Suppressor macrophage treated with lipopolysaccharide for 4 hours (primary cell): Measurements from ENCODE around the gene DNAH10.

Source experiments
- DNase-seq: peaks from one replicate; pipeline ENCODE4 v3.0.0-alpha.2; 2020

Gene DNAH10

DNA sequence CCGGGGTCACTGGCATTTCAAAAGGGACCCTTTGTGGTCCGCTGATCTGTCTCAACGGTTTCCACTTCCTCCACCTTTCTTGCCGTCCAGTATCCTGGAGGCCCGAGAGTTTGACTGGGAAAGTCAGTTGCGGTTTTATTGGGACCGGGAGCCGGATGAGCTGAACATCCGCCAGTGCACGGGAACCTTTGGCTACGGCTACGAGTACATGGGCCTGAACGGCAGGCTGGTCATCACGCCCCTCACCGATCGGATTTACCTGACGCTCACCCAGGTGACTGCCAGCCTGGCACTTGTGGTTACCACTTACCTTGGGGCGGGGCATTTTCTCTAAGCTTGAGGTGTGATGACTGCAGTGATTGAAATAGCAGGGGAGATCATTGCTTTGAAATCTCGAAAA, 83.8 kb downstream of the DNAH10 start:
- no peak for DNase-seq

DNA sequence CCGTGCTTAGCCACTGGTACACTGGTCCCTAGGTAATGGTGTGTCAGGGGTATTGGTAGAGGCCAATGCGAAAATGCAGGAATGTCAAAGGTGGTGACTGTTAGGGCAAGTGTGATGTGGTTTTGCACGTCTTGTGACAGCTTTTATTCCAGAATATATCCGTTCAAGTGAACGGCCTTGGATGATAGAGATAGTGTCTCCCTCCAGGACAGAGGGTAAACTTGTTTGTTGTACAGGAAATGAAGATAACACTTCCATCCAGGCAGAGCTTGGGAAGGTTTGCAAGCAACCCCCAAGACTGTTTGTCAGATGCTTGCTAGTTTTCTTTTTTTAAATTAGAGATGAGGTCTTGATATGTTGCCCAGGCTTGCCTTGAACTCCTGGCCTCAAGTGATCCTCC, 84.2 kb downstream of the DNAH10 start:
- DNase-seq = no peak

DNA sequence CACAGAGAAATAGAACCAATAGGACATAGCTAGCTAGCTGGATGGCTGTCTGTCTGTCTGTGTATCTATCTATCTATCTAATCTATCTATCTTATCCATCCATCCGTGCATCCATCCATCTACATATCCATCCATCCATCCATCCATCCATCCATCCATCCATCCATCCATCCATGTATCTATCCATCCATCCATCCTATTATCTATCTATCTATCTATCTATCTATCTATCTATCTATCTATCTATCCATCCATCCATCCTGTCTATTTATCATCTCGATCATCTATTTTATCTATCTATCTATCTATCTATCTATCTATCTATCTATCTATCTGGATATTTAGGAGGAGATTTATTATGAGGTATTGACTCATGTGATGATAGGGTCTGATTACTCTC, 84.9 kb downstream of the DNAH10 start:
- DNase-seq = no peak

DNA sequence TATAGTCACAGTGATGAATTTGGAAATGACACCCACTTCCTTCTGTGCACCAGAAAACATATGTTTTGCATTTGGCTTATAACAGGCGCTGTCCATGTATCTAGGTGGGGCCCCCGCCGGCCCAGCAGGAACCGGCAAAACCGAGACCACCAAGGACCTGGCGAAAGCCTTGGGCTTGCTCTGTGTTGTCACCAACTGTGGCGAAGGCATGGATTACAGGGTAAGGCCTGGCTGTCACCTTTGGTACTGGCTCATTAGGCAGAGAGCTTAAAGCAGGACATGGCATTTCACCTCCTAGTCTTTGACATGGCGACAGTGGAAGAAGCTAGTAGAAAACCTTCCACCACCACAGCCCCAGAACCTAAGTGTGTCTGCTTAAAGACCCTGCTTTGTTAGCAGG, 85.8 kb downstream of the DNAH10 start:
- DNase-seq = no peak

DNA sequence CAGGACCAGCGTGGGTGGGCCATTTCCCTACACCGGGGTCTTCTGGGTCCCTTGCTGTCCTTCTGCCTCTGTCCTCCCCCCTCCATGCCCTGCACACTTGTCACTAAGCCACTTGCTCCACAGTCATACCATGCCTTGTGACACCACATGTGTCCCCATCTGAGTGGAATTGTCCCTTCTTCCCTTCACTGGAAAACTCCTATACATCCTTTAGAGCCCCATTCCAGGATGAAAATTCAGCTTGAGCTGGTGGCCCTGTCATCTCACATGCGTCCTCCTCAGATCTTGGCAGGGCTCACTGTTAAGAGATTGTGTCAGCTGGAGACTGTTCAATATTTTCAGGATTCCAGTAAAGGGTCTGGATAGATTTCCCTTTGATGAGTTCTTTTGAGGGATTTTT, 87.4 kb downstream of the DNAH10 start:
- DNase-seq = no peak

DNA sequence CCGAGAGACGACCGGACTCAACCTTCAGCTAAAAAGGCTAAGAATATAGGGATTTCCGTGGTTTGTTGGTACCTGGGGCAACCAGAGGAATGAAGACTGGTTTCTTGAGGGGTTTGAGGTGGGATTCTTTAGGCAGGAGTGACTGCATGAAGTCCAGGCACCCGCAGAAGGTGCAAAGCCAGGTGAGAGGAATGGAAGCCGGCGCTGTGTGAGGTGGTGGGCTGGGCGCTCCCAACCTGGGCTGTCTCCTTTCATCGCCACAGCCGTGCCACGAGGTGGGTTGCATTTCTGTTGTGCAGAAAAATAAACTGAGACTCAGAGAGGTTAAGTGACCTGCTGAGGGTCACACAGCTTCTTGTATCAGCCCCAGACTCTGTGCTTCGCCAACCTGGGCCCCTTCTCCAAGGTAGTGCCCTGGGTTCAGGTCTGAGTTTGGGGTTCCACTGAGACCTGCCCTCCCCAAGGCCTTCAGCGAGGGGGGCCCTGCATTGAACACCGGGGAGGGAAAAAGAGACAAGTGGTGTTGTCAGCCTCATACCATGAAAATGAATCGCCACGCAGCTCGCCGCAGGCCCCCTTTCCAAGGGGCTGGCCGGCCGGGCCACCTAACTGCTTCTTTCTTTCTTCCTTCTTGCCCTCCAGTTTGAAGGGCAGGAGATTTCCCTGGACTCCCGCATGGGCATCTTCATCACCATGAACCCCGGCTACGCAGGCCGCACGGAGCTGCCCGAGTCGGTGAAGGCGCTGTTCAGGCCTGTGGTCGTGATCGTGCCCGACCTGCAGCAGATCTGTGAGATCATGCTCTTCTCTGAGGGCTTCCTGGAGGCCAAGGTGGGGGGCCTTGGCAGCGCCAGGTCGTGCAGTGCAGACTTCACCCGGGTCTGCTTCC, 88.4 kb downstream of the DNAH10 start:
- no peak for DNase-seq

DNA sequence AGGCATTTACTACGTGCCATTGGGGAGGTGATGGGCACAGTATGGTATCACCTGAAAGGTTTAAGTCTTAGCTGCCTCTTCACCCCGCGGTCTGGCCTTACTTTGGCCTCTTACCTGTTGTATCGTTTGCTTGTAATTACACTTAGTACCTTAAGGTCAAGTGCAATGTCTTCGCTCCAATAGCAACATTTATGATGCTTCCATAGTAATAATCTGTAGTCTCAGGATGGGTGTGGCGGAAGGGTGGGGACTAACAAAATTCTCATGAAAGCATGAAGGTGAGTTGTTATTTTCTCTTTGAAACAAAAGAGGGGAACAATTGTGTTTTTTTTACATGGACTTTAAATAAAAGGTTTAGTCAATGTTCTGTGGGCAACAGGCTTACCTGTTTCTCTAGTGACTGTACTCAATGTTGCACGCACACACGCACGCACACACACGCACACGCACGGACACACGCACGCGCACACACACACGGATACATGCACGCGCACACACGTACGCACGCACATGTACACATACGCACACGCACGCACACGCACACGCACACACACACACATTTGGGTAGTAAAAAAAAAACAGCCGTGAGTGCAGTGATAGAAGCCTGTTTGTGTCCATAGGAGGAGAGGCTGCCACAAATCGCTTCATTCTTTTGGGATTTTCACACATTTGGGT, 91.4 kb downstream of the DNAH10 start:
- no peak for DNase-seq

DNA sequence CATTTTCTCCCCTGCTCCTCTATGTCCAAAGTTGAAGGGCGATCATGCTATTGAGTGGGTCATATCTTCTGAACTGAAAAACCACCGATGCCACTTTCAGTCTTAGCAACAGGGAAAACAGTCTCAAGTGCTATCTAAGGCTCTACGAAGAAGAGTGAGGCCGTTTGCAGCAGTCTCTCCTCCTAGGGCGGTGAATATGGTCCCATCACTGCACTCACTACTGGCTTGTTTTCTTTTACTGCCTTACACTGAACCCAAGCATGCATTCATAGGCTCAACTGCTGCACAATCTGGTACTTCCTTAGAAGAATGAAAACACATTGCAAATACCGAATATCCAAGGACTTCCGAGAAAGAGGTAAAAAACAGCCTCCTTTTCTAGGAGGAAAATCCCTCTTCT, 92.1 kb downstream of the DNAH10 start:
- DNase-seq = no peak

DNA sequence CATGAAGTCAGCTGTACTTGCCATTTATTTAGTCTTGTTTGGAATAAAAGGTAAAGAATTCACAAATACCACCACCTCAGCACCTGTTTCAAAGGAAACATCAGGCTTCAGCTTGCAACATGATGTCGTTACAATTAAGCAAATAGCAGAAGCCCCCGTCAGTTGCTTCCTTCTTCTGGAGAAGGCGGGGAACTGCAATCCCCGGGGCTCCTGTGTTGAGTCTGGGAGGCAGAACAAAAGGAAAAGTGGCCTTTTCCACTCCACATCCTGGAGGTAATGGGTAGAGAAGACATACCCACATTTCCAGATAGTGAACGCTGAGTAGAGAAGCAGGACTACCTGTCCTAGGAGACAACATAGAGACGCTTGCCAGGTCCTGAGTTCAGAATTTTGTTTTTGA, 92.8 kb downstream of the DNAH10 start:
- no peak for DNase-seq

DNA sequence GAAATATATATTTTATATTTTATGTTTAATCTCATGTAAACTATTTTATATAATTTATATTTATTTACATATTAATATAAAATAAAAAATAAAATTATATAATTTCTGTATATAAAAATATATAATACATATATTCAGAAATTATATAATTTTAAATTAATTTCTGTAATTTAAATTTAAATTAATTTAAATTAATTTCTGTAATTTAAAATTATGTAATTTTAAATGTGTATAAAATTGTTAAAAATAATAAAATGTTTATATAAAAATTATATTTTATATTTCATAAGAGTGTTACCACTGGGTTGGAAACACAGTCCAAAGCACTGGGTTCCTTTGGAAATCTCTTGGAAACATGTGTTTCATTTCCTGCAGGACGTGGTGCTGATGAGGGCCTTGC, 94.6 kb downstream of the DNAH10 start:
- DNase-seq = no peak

DNA sequence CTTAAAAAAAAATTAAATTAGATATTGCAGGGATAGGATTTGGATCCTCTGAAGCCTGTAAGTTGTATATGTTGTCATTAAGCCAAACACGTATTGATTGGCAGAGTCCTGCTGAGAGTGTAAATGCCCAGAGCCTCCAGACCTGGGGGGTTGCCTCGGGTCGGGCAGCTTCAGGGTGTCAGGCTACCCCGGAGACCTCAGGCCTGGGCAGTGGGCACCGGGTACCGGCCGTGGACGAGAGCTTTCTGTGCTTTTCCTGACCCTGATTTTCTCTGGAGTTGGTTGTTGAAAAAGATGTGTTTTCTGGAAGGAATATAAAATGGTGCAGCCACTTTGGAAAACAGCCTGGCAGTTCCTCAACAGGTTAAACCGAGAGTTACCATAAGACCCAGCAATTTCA, 96.1 kb downstream of the DNAH10 start:
- no peak for DNase-seq

DNA sequence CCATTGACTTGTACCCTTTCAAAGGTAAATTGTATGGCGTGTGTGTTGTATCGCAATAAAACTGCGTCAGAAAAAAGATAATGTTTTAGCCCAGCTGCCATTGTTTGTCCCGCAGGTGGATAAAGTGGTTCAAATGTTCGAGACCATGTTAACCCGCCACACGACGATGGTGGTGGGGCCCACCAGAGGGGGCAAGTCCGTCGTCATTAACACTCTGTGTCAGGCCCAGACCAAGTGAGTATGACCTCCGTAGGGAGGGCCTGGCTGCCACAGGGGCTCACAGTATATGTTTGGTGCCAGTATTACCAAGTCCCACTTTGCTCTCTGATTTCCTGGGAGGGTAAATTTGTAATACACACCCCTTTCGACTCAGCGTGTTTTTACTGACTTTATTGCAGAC, 96.9 kb downstream of the DNAH10 start:
- no peak for DNase-seq

DNA sequence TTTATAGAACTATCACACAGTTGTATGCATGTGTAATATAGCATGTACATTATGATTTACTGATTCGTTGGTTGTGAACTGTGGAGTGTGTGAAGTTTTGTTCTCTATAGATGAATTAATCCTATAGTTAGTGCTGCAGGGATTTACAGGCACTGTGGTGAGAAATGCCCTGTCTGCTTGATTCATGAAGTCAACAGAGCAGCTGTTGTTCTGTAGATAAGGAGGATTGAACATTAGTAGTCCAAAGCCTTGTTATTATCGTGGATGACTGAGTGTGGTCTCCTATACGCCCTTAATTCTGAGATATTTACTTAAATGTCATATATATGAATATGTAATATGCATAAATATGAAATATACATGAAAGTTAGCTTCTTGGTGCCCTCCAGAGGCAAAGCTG, 98.3 kb downstream of the DNAH10 start:
- DNase-seq = no peak

DNA sequence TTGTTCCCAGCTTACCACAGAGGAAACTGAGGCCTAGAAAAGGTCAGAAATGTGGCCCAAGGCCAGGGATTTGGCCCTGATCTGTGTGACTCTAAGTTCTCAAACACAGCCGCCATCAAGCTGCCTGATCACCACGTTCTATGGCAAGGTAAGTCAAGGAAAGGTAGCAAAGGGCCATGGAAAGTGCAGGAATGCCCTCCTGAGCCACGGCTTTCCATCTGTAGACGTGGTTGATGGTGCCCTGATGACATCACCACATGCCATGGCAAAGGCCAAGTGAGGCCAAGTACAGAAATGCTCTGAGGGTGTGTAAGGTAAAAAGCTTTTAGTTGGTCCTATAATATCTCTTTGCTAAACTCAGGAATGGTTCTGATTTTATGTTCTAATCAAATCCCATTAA, 99.3 kb downstream of the DNAH10 start:
- no peak for DNase-seq

DNA sequence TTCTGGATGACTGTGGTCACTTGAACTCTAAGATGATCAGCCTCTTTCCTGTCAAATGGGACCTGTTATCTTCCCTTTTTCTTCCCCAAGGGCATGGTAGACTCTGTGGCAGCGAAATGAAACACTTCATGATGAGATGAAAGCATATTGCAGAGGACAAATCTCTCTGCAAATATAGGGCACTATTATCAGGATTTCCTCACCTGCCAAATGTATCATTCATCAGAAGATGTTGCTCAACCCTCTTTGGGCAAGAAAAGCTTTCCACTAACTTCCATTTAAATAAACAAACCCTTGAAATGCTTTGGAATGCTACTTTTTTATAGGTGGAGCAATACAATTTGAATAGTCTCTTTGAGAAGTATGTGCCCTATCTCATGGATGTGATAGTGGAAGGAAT, 105.0 kb downstream of the DNAH10 start:
- DNase-seq = no peak

DNA sequence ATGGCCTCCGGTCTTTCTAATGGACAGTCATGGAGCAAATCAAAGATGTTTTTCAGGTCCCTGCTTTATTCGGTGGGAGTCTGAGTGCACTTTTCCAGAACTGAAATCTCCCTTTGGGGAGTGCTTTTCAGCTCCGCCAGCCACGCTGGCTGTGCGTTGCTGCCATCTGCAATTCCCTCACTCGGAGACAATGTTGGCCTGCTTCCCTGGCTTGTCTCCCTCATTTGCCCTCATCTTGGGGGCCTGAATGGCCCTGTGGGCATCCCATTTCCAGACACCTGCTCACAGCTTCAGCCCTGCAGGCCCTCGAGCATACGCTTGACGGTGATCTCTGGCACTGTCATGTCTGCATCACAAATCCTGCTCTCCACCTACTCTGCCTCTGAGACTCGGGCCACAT, 106.7 kb downstream of the DNAH10 start:
- DNase-seq = no peak

DNA sequence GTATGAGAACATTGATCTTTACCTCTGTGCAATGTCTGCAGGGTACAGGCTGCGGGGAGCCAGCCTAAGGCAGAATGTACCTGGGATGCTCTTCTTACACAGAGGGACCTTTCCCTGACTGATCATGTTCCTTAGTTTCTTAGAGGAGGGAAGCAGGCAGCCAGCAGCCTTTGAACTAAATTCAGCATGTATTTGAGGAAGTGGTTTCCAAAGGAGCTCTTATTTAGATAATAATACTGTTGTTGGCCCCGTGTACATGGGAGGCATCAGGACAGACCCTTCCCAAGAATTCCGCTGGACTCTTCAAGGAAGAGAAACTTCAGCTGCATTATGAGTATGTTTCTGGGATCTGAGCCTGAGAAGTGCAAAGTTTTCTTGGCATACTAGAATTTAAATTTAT, 111.7 kb downstream of the DNAH10 start:
- no peak for DNase-seq

DNA sequence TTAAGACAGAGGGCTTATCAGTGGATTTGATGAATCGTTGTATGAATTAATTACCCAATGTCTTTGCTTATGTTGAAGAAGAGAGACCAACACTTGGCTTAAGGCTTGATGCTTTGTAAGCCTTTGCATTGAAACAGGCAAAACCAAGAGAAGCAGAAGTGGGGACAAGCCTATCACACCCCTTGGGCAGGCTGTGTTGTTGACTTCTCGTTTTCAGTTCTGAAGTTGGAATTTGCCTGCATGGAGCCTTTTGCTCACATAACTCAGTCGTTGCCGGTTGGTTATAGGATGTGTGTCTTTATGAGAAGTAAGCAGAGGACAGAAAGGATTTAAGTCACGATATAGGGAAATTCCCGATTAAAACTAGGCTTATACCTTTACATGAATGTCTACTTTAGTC, 115.9 kb downstream of the DNAH10 start:
- DNase-seq = peak; percentile 20

DNA sequence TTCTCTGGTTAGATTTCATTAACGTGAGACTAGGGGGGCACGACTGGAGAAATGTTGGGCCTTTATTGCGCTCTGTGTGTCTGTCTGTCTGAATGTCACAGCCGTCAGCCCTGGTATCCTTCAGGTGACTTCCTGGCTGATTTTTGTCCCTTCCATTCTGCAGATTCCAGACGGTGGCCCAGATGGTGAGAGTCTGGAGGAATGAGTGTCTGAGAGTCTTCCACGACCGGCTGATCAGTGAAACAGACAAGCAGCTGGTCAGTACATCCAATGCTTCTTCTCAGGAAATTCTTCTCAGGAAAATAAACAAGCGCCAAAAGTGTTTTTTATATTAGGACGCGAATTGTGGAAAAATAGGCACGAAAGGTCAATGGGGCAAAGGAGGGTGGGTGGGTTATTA, 117.0 kb downstream of the DNAH10 start:
- DNase-seq = no peak

DNA sequence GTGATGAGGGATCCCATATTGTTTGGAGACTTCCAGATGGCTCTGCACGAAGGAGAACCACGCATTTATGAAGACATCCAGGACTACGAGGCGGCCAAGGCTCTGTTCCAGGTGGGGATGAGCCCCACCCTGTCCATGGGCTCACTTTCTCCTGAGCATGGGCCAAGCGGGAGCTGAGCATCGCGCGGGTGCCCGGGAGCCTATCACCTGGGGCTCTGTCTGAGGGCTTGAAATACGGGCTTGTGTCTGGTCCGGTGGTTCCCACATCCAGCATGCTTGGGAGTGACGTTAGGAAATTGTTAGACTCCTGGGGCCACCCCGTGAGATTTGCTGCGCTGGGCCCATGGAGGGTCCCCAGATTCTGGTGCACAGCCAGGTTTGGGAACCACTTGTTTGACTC, 117.6 kb downstream of the DNAH10 start:
- no peak for DNase-seq

DNA sequence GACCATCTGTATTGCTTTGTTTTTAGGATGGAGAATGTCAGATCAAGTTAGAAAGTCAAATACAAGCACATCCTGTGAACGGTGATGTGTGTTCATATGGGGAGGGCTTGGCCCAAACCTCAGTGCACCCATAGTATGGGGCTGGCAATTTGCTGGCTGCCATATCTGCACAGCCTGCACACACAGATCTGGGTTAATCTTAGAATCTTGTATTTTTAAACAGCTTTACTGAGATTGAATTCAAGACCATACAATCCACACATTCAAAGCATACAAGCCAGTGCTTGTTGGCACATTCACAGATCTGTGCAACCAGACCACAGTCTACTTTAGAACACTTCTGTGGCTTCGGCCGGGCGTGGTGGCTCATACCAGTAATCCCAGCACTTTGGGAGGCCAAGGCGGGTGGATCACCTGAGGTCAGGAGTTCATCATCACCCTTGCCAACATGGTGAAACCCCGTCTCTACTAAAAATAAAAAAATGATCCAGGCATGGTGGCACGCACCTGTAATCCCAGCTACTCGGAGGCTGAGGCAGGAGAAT, 120.1 kb downstream of the DNAH10 start:
- no peak for DNase-seq

DNA sequence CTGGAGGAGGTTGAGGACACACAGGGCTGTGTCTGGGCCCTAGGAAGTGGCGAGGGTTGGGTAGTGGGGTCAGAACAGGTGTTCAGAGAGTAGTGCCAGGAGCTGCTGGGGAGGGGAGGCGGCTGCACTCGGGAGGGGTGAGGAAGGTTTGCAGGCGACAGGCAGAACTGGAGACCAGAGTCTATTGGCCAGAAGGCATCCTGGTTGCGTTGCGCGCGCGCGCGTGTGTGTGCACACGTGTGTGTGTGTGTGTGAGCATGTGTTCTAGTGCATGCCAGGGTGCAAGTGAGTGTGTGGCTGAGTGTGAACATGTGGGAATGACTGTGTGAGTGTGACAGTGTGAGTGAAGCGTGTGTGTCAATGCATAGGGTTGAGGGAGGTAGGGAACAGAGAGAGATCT, 124.2 kb downstream of the DNAH10 start:
- DNase-seq = no peak

DNA sequence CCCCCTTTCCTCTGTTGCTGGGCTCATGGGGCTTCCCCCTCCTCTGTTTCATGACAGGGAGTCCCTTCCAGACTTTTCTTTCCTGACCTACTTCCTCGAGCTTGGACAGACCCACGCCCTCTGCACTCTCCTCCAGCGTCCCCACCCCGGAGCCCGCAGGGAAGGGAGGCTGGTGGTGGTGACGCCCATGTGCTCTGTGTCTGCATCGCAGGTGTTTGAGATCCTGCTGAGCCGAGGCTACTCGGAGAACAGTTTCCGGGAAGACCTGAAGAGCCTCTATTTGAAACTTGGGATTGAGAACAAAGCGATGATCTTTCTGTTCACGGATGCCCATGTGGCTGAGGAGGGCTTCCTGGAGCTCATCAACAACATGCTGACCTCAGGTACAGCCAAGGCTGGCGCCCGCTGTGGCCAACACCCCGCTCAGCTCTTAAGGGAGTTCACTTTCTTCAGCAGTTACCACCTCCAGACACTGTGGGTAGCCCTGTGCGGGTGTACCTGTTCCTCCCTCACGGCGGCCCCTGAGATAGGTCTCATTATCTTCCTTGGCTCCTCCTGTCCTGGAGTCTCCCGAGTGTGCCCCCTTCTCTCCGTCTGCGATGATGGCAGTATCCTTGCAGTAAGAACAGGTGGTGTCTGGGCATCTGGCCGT, 125.0 kb downstream of the DNAH10 start:
- no peak for DNase-seq

DNA sequence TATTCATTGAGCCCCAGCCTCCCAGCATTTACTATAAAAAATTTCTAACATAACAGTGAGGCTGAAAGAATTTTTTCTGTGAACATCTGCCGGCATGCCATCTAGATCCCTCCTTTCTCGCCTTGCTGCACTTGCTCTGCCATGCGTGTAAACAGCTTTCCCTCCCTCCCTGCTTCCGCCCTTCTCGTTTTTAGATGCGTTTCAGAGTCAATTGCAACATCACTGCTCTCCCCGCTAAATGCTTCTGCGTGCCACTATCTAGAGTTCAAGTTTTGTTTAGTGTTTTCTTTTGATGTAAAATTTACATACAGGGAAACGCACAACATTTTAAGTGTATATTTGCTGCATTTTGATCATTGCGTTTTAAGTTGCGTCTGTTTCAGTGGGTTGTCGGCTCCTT, 126.9 kb downstream of the DNAH10 start:
- DNase-seq = no peak
